Stimulated activated CD8-positive, alpha-beta memory T cell treated with anti-CD3 and anti-CD28 coated beads, Interleukin-4, amount 100 ng/mL, for 24 hours (primary cell): ENCODE measurements around the gene IVD.

Experiments used
- DNase-seq: peaks from one replicate; pipeline ENCODE4 v3.0.0-alpha.2; 2020; ENCODE audit warnings: low read depth

Gene IVD

GRCh38 chr15:40459391-40460015 lies 53.9 kb downstream of the IVD start:
- no peak for DNase-seq

GRCh38 chr15:40460404-40460803 lies 54.8 kb downstream of the IVD start:
- no peak for DNase-seq

GRCh38 chr15:40461958-40462357 lies 56.4 kb downstream of the IVD start:
- no peak for DNase-seq

GRCh38 chr15:40463279-40463678 lies 57.7 kb downstream of the IVD start:
- no peak for DNase-seq

GRCh38 chr15:40463886-40464545 lies 58.4 kb downstream of the IVD start:
- DNase-seq, result no peak

GRCh38 chr15:40464595-40465185 lies 59.1 kb downstream of the IVD start:
- no peak for DNase-seq

- no peak for DNase-seq
Observed at GRCh38 chr15:40465939-40466338, 60.3 kb downstream of the IVD start.

GRCh38 chr15:40466426-40467260 lies 61.0 kb downstream of the IVD start:
- DNase-seq, result no peak

GRCh38 chr15:40467261-40467615 lies 61.6 kb downstream of the IVD start:
- DNase-seq, result no peak

- DNase-seq, result no peak
Observed at GRCh38 chr15:40468898-40469331, 63.3 kb downstream of the IVD start.

GRCh38 chr15:40469776-40470390 lies 64.3 kb downstream of the IVD start:
- no peak for DNase-seq

GRCh38 chr15:40470423-40471104 lies 65.0 kb downstream of the IVD start, which contains the start of gene CHST14:
Gene CHST14 (plus strand): TSS chr15:40470984. CDS start chr15:40471214, 230 bp downstream.
- DNase-seq, result peak; percentile 37
